Testis (tissue), 3 donors: ENCODE data around the gene PLCB2. TPM values are rescaled to one million over a fixed set of nuclear protein-coding genes. Genes with fewer than 3 reads are reported as not detected.

Source experiments
- DNase-seq: peaks from one replicate; pipeline ENCODE4 v3.0.0-alpha.2; 2019
- H3K27ac ChIP-seq, 2 donors: fragments of 200-600 bp; sonication (generic); one replicate each; pipeline ENCODE4 v1.5.1; 2019
- H3K27me3 ChIP-seq: fragments of 200-600 bp; sonication (generic); one replicate; pipeline ENCODE4 v1.5.1; 2019
- H3K36me3 ChIP-seq: fragments of 200-600 bp; sonication (generic); one replicate; pipeline ENCODE4 v1.5.1; 2017; ENCODE audit warnings: low read depth; ENCODE audit errors: missing control alignments
- H3K4me1 ChIP-seq: fragments of 200-600 bp; sonication (generic); one replicate; pipeline ENCODE4 v1.5.1; 2019
- H3K4me3 ChIP-seq, 2 donors: fragments of 200-600 bp; sonication (generic); one replicate each; pipeline ENCODE4 v1.5.1; 2017 to 2019
- H3K9me3 ChIP-seq: fragments of 200-600 bp; sonication (generic); one replicate; pipeline ENCODE4 v1.5.1; 2017
- POLR2A ChIP-seq: fragments of 450-650 bp; IDR thresholded peaks from one replicate; pipeline ENCODE4 v1.6.1; 2017; ENCODE audit warnings: antibody characterized with exemption, mild to moderate bottlenecking, moderate library complexity
- WGBS, 2 donors: methylation state at CpG; one replicate each; pipeline ENCODE4 v1.1.5; 2018; 5-methylcytosine and 5-hydroxymethylcytosine counted together
- intact Hi-C: fragments of 100-400 bp; cut with DNase I; formaldehyde crosslinking; loops from one replicate; pipeline ENCODE4 v1.15.1; 2023; ENCODE audit warnings: low total_unique reads
- polyA plus RNA-seq: library from polyadenylated mRNA; stranded (reverse); fragments of 350-450 nt; fragmentation: Illumina TruSeq; extraction: RNeasy Lipid Tissue Mini Kit (QIAGEN cat#74804); gene quantifications from one replicate; pipeline ENCODE4 v1.2.3, GENCODE V29; 2014; ENCODE audit warnings: low read depth, low replicate concordance; ENCODE audit not compliant: insufficient read depth
- total RNA-seq, 2 donors: library from RNA; depleted of rRNA; stranded (reverse); fragments of >200 nt; gene quantifications; one replicate each; pipeline ENCODE4 v1.2.3, GENCODE V29; 2016
- TF ChIP-seq, protein P1 (sequence below), 3 experiments: fragments of 450-650 bp in 2 of 3; fragments of 200-600 bp in 1 of 3; sonication (generic) in 1 of 3; IDR thresholded peaks; one replicate each; pipeline ENCODE4 v1.5.1; 2016 to 2019; ENCODE audit warnings: antibody characterized with exemption in 3 of 3, mild to moderate bottlenecking in 2 of 3, moderate library complexity in 1 of 3

The PLCB2 gene
- total and polyA plus RNA-seq, 3 donors from 2014 or later: 8.8 to 13.6 (median 9.7) TPM

DNA sequence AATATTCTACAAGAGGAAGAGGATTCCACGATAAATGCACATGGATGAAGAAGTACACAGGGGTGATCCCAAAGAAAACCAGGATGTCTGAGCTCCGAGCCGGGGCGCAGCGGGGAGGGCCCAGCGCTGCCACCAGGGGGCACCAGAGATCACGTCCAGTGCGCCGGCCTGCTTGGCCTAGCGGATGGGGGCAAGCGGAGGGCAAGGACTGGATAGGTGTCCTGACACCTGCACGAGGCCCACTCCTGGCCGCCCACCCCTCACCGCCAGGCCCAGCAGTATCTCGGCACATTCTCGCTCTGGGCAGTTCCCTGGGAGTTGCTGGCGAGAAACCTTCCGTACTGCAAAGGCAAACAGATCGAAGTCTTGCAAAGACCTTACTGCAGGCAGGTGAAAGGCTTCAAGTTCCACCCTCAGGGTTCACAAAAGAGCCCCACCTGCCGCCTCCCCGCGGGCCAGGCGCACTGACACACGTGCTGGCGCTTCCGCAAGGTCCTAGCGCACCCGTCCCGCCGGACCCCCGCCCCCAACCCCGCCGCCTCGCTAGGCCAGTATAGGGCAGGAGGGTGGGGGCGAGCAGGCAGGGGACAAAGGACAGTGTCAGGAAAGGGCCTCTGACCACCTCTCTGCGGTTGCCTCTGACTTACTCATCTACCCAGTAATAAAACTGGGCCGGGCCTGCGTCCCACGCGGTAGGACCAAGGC is 28.1 kb downstream of the PLCB2 start:
- DNase-seq: peak; percentile 84
- peak overlapping the region; percentile 0 to 27 for H3K4me3 ChIP-seq
- peaks cover 34% of the 10 kb centered on the region for H3K4me1 ChIP-seq
- H3K36me3 ChIP-seq: no peaks in the 10 kb centered on the region
- WGBS, 2 donors: 18 to 27% methylated on average over 5 to 40 of the region's 40 CpGs
- no peaks in the 10 kb centered on the region for H3K27me3 ChIP-seq
- TF ChIP-seq, protein P1, sequence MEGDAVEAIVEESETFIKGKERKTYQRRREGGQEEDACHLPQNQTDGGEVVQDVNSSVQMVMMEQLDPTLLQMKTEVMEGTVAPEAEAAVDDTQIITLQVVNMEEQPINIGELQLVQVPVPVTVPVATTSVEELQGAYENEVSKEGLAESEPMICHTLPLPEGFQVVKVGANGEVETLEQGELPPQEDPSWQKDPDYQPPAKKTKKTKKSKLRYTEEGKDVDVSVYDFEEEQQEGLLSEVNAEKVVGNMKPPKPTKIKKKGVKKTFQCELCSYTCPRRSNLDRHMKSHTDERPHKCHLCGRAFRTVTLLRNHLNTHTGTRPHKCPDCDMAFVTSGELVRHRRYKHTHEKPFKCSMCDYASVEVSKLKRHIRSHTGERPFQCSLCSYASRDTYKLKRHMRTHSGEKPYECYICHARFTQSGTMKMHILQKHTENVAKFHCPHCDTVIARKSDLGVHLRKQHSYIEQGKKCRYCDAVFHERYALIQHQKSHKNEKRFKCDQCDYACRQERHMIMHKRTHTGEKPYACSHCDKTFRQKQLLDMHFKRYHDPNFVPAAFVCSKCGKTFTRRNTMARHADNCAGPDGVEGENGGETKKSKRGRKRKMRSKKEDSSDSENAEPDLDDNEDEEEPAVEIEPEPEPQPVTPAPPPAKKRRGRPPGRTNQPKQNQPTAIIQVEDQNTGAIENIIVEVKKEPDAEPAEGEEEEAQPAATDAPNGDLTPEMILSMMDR (IDR thresholded peaks at IDR 0.05): peak; percentile 93 to 99 (median 96)
- TF ChIP-seq POLR2A: no peak
- peak overlapping the region in 1 of 2 donors; percentile 57 for H3K27ac ChIP-seq
- intact Hi-C loops: loop anchor here (10.0 kb wide), 1 partner anchor 145 kb away; no protein-coding TSS in a partner anchor
- no peaks in the 10 kb centered on the region for H3K9me3 ChIP-seq

DNA sequence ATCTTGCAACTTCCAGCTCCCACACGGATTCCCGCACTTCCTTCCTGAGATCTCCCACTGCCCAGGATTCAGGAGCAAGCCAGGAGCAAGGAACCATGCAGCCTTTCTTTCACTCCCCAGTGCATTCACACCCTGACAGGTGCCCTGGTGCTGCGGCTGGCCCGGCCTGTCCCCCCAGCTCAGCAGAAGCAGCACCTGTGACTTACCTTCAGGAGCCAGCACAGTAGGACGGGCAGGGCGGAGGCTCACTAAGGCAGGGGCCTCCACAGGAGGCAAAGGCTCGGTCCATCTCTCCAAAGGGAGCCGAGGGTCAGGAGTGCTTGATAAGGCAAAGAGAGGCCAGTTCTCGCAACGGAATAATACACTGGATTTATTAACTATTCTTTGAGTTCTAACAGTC is 29.7 kb downstream of the PLCB2 start:
- Histone ChIP-seq H3K4me3 (no peak overlapping the region), H3K4me1 (peaks cover 34% of the 10 kb centered on the region), H3K27ac (peak overlapping the region in 1 of 2 donors; percentile 61), H3K36me3 (no peaks in the 10 kb centered on the region), H3K9me3 (no peaks in the 10 kb centered on the region), H3K27me3 (no peaks in the 10 kb centered on the region)
- intact Hi-C loops: no loop called here
- 55% methylated on average over 9 of the region's 10 CpGs for WGBS, 2 donors
- TF ChIP-seq, protein P1 (IDR thresholded peaks at IDR 0.05): no peak
- TF ChIP-seq POLR2A: no peak
- DNase-seq: no peak

DNA sequence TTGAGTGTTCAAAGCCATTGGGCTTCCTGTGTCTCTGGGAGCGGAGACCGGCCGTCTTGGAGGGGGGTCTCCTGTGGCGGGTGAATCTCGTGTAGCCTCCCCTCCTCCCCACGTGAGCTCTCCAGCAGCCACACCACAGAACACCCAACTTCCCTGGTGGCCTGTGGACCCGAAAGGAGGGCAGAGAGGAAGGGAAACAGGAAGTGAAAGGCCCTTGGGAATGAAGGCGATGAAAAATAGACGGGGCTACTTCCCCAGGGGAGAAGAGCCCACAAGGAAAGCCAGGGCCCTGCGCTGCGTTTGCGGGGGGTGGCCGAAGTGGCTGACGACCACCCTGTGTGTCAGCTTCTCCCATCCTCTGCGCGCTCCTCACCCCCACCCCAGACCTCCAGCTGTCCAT is 30.3 kb downstream of the PLCB2 start:
- intact Hi-C loops: no loop called here
- Histone ChIP-seq H3K36me3 (no peaks in the 10 kb centered on the region), H3K27ac (peak overlapping the region; percentile 43 to 61), H3K27me3 (no peaks in the 10 kb centered on the region), H3K4me1 (peaks cover 34% of the 10 kb centered on the region), H3K4me3 (no peak overlapping the region), H3K9me3 (no peaks in the 10 kb centered on the region)
- no peak for DNase-seq
- TF ChIP-seq, protein P1 (IDR thresholded peaks at IDR 0.05): no peak
- no peak for TF ChIP-seq POLR2A
- 44 to 66% methylated on average over 16 of the region's 16 CpGs for WGBS, 2 donors

DNA sequence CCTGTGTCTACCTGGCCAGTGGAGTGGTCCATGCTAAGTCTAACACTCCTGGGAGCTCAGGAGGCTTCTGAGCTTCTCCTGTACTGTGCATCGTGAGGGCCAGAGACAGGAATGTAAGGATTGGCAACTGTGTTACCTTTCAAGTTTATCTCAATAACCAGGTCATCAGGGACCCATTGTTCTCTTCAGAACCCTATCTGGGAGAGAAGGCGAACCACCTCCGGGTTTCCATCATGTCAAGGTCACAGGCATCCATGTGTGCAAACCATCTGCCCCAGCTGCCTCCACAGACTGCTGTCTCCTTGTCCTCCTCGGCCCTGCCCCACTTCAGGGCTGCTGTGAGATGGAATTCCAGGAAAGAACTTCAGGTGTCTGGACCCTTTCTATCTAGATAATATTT is 30.8 kb downstream of the PLCB2 start:
- DNase-seq: peak; percentile 74
- intact Hi-C loops: no loop called here
- Histone ChIP-seq H3K27ac (no peak overlapping the region), H3K9me3 (no peaks in the 10 kb centered on the region), H3K4me3 (no peak overlapping the region), H3K27me3 (no peaks in the 10 kb centered on the region), H3K4me1 (peaks cover 40% of the 10 kb centered on the region), H3K36me3 (no peaks in the 10 kb centered on the region)
- WGBS, 2 donors: 26 to 67% methylated on average over 4 of the region's 4 CpGs
- no peak for TF ChIP-seq POLR2A
- TF ChIP-seq, protein P1 (IDR thresholded peaks at IDR 0.05): no peak

DNA sequence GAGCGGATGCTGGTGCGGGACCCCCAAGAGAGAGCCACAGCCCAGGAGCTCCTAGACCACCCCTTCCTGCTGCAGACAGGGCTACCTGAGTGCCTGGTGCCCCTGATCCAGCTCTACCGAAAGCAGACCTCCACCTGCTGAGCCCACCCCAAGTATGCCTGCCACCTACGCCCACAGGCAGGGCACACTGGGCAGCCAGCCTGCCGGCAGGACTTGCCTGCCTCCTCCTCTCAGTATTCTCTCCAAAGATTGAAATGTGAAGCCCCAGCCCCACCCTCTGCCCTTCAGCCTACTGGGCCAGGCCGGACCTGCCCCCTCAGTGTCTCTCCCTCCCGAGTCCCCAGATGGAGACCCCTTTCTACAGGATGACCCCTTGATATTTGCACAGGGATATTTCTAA is 31.8 kb downstream of the PLCB2 start:
- intact Hi-C loops: no loop called here
- Histone ChIP-seq H3K4me1 (peaks cover 48% of the 10 kb centered on the region), H3K27ac (peak overlapping the region; percentile 31 to 33), H3K36me3 (no peaks in the 10 kb centered on the region), H3K27me3 (no peaks in the 10 kb centered on the region), H3K9me3 (no peaks in the 10 kb centered on the region), H3K4me3 (no peak overlapping the region)
- DNase-seq: no peak
- TF ChIP-seq POLR2A: no peak
- TF ChIP-seq, protein P1 (IDR thresholded peaks at IDR 0.05): no peak
- WGBS, 2 donors: 82 to 92% methylated on average over 4 to 7 of the region's 7 CpGs
